ENCODE data around the gene ILDR2. TPM values are rescaled to one million over a fixed set of nuclear protein-coding genes. Genes with fewer than 3 reads are reported as not detected.

The ILDR2 gene
- polyA plus RNA-seq, 1 donor (not counting 4 experiments of a cell fraction or from before 2014, with no cell fraction given): not detected

DNA sequence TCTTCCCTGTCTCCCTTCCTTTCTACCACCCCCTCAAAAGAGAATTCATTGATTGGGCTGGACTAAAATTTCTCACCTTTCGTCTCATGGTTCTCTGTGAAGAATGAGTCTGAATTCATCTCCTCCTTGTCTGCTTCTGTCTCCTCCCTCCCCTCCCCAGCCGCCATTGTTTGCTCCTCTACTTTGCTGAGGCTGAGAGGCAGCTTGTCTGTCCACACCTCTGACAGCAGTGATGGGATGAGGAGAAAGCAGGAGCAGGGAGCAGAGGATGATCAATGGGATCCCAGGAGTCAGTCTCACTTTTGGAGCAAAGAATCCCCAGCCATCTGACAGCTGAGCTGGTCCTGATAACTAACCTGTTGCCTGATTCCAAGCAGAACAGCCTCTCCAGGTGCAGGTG, 2.5 kb downstream of the ILDR2 start:
- no peak overlapping the region for H3K9ac ChIP-seq (ENCODE audit: control insufficient read depth, extremely low read depth, insufficient read depth, low read length)
- no peak overlapping the region for H3K27ac ChIP-seq (ENCODE audit: control insufficient read depth, insufficient read depth, low read length)
- dilution Hi-C loops (cut with MboI; ENCODE audit: extremely low pct_ligation_motif_present, low sequenced_read_pairs): no loop called here
- no peaks in the 10 kb centered on the region for H3K9me3 ChIP-seq (ENCODE audit: control insufficient read depth, low read depth, low read length)
- no peak overlapping the region for H3K4me2 ChIP-seq (ENCODE audit: control insufficient read depth, extremely low read depth, insufficient read depth, low read depth, low read length)
- no peaks in the 10 kb centered on the region for H3K36me3 ChIP-seq (ENCODE audit: control insufficient read depth in 2 of 2, extremely low read depth in 1 of 2, insufficient read depth in 2 of 2, low read length in 2 of 2)
- DNase-seq (ENCODE audit: low read depth, low spot score) (no peak), FAIRE-seq (no peak)
- H3K9me1 ChIP-seq (ENCODE audit: control insufficient read depth, extremely low read depth, insufficient read depth, low read length): no peaks in the 10 kb centered on the region
- H3K4me1 ChIP-seq (ENCODE audit: control insufficient read depth, extremely low read depth, insufficient read depth, low read length): no peaks in the 10 kb centered on the region
- H3K79me2 ChIP-seq (ENCODE audit: control insufficient read depth, insufficient read depth, low read length): no peaks in the 10 kb centered on the region
- H3K4me3 ChIP-seq (ENCODE audit: control insufficient read depth in 2 of 3, extremely low read depth in 1 of 3, insufficient read depth in 2 of 3, low read depth in 1 of 3, low read length in 3 of 3): no peak overlapping the region
- peaks cover 65% of the 10 kb centered on the region for H3K27me3 ChIP-seq (ENCODE audit: control insufficient read depth, extremely low read depth, insufficient read depth, low read length)
- H2AFZ ChIP-seq (ENCODE audit: control insufficient read depth, low read length): no peak overlapping the region
- H4K20me1 ChIP-seq (ENCODE audit: control insufficient read depth, extremely low read depth, insufficient read depth, low read length): no peaks in the 10 kb centered on the region
- TF ChIP-seq EZH2 (IDR thresholded peaks at IDR 0.05; ENCODE audit: low read length): no peak
- TF ChIP-seq, protein P1, sequence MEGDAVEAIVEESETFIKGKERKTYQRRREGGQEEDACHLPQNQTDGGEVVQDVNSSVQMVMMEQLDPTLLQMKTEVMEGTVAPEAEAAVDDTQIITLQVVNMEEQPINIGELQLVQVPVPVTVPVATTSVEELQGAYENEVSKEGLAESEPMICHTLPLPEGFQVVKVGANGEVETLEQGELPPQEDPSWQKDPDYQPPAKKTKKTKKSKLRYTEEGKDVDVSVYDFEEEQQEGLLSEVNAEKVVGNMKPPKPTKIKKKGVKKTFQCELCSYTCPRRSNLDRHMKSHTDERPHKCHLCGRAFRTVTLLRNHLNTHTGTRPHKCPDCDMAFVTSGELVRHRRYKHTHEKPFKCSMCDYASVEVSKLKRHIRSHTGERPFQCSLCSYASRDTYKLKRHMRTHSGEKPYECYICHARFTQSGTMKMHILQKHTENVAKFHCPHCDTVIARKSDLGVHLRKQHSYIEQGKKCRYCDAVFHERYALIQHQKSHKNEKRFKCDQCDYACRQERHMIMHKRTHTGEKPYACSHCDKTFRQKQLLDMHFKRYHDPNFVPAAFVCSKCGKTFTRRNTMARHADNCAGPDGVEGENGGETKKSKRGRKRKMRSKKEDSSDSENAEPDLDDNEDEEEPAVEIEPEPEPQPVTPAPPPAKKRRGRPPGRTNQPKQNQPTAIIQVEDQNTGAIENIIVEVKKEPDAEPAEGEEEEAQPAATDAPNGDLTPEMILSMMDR (optimal IDR thresholded peaks at IDR 0.05 in 1 of 3, IDR thresholded peaks at IDR 0.05 in 1 of 3, conservative IDR thresholded peaks at IDR 0.05 in 1 of 3; ENCODE audit: extremely low read depth in 1 of 3, insufficient read depth in 2 of 3, low read length in 3 of 3): no peak

- TF ChIP-seq, protein P1 (optimal IDR thresholded peaks at IDR 0.05 in 1 of 3, IDR thresholded peaks at IDR 0.05 in 1 of 3, conservative IDR thresholded peaks at IDR 0.05 in 1 of 3; ENCODE audit: extremely low read depth in 1 of 3, insufficient read depth in 2 of 3, low read length in 3 of 3): no peak
- no peak for TF ChIP-seq EZH2 (IDR thresholded peaks at IDR 0.05; ENCODE audit: low read length)
- Histone ChIP-seq H2AFZ (ENCODE audit: control insufficient read depth, low read length) (no peak overlapping the region), H4K20me1 (ENCODE audit: control insufficient read depth, extremely low read depth, insufficient read depth, low read length) (no peaks in the 10 kb centered on the region), H3K9me1 (ENCODE audit: control insufficient read depth, extremely low read depth, insufficient read depth, low read length) (no peaks in the 10 kb centered on the region), H3K9ac (ENCODE audit: control insufficient read depth, extremely low read depth, insufficient read depth, low read length) (no peak overlapping the region), H3K27ac (ENCODE audit: control insufficient read depth, insufficient read depth, low read length) (no peak overlapping the region), H3K4me1 (ENCODE audit: control insufficient read depth, extremely low read depth, insufficient read depth, low read length) (no peaks in the 10 kb centered on the region), H3K27me3 (ENCODE audit: control insufficient read depth, extremely low read depth, insufficient read depth, low read length) (peaks cover 65% of the 10 kb centered on the region), H3K4me2 (ENCODE audit: control insufficient read depth, extremely low read depth, insufficient read depth, low read depth, low read length) (no peak overlapping the region), H3K9me3 (ENCODE audit: control insufficient read depth, low read depth, low read length) (no peaks in the 10 kb centered on the region), H3K36me3 (ENCODE audit: control insufficient read depth in 2 of 2, extremely low read depth in 1 of 2, insufficient read depth in 2 of 2, low read length in 2 of 2) (no peaks in the 10 kb centered on the region), H3K79me2 (ENCODE audit: control insufficient read depth, insufficient read depth, low read length) (no peaks in the 10 kb centered on the region), H3K4me3 (ENCODE audit: control insufficient read depth in 2 of 3, extremely low read depth in 1 of 3, insufficient read depth in 2 of 3, low read depth in 1 of 3, low read length in 3 of 3) (no peak overlapping the region)
- dilution Hi-C loops (cut with MboI; ENCODE audit: extremely low pct_ligation_motif_present, low sequenced_read_pairs): no loop called here
- DNase-seq (ENCODE audit: low read depth, low spot score) (no peak), FAIRE-seq (no peak)
Measured at GRCh38 chr1:166972193-166972592, 3.1 kb downstream of the ILDR2 start.
